Activated CD4-positive, alpha-beta memory T cell treated with anti-CD3 and anti-CD28 coated beads, Interleukin-2, amount 10 ng/mL, durations not matched to agents 7 days and 5 days (primary cell): ENCODE data around the gene AMD1. TPM values are rescaled to one million over a fixed set of nuclear protein-coding genes. Genes with fewer than 3 reads are reported as not detected.

Source experiments
- total RNA-seq, 2 experiments: library from RNA; stranded (reverse); gene quantifications; one replicate each; pipeline ENCODE4 v1.2.3, GENCODE V29; 2021

Gene AMD1
- total RNA-seq, 2 experiments from 2014 or later = 71.0 to 73.2 TPM

Other genes with a start within 250 kb of the AMD1 start
- gene CDK19, start 59.3 kb upstream of the AMD1 start, total RNA-seq = 10 to 100 TPM; 30.8 to 33.2 TPM
- gene GTF3C6, start 83.9 kb downstream of the AMD1 start, total RNA-seq = 10 to 100 TPM; 83.2 to 93.3 TPM
- 10 to 100 TPM; 19.1 to 19.6 TPM for gene RPF2, start 107.3 kb downstream of the AMD1 start, total RNA-seq
- 1 to 10 TPM; 1.2 to 1.4 TPM for gene SLC16A10, start 212.7 kb downstream of the AMD1 start, total RNA-seq